Caco-2 (cell line): ENCODE results near the gene MORC2. TPM values are rescaled to one million over a fixed set of nuclear protein-coding genes. Genes with fewer than 3 reads are reported as not detected.
A peak's percentile ranks its signal among the peaks of the same experiment; 100 is the strongest.

Source experiments
- BruUV-seq: library from RNA; stranded (reverse); fragments of 400-500 nt; replicated peaks from 2 replicates; lab custom pipeline; 2021; lab: Mats Ljungman, UMichigan
- CTCF ChIA-PET: fragments of 300-600 bp; sonication (Branson Sonifier 250); formaldehyde crosslinking; loops from one replicate; lab custom pipeline; 2022; ENCODE audit warnings: antibody characterized with exemption; lab: Charles Lee
- POLR2A ChIA-PET: fragments of 300-600 bp; sonication (Branson Sonifier 250); formaldehyde crosslinking; loops from one replicate; lab custom pipeline; 2022; ENCODE audit warnings: antibody characterized with exemption; lab: Charles Lee
- DNase-seq, 2 experiments: peaks; one replicate each; pipeline versions ENCODE4 v3.0.0 to v3.0.0-alpha.2; 2020 to 2022
- H3K27me3 ChIP-seq: replicated peaks from 2 replicates; pipeline ENCODE4 v1.6.0; 2011; ENCODE audit warnings: low read length; ENCODE audit not compliant: control insufficient read depth, insufficient read depth
- H3K36me3 ChIP-seq: 2 replicates; pipeline ENCODE4 v1.5.1; 2011; ENCODE audit warnings: low read length; ENCODE audit not compliant: control insufficient read depth, insufficient read depth
- H3K4me1 ChIP-seq: fragments of 250-450 bp; sonication (Bioruptor Pico); 2 replicates; pipeline ENCODE4 v1.5.1; 2020; ENCODE audit warnings: mild to moderate bottlenecking
- H3K4me3 ChIP-seq: 2 replicates; pipeline ENCODE4 v1.5.1; 2011; ENCODE audit warnings: low read depth, mild to moderate bottlenecking, control low read depth, low read length
- H3K9me3 ChIP-seq: fragments of 250-450 bp; sonication (Bioruptor Pico); 2 replicates; pipeline ENCODE4 v1.5.1; 2020; ENCODE audit warnings: mild to moderate bottlenecking, moderate library complexity
- H3K27ac Mint-ChIP-seq: one replicate; pipeline ENCODE4 v1.8.0; 2022; ENCODE audit warnings: mixed read lengths; ENCODE audit not compliant: unreplicated experiment
- H3K27me3 Mint-ChIP-seq: one replicate; pipeline ENCODE4 v1.8.0; 2022; ENCODE audit warnings: mixed read lengths; ENCODE audit not compliant: insufficient read depth, unreplicated experiment
- H3K36me3 Mint-ChIP-seq: one replicate; pipeline ENCODE4 v1.8.0; 2022; ENCODE audit warnings: mild to moderate bottlenecking, mixed read lengths; ENCODE audit not compliant: insufficient read depth, unreplicated experiment
- H3K4me1 Mint-ChIP-seq: one replicate; pipeline ENCODE4 v1.8.0; 2022; ENCODE audit warnings: low read depth, mixed read lengths; ENCODE audit not compliant: unreplicated experiment
- H3K4me3 Mint-ChIP-seq: one replicate; pipeline ENCODE4 v1.8.0; 2022; ENCODE audit warnings: mild to moderate bottlenecking, moderate library complexity, mixed read lengths; ENCODE audit not compliant: unreplicated experiment
- H3K9me3 Mint-ChIP-seq: one replicate; pipeline ENCODE4 v1.8.0; 2022; ENCODE audit warnings: mixed read lengths; ENCODE audit not compliant: unreplicated experiment
- CTCF ChIP-seq, 2 experiments: fragments of 200-600 bp in 1 of 2; IDR thresholded peaks; 1 replicate in 1 of 2; 2 replicates in 1 of 2; pipeline versions ENCODE4 v1.5.1 to v1.8.0; 2011 to 2022; ENCODE audit warnings: antibody characterized with exemption in 1 of 2, control low read depth in 1 of 2, inconsistent platforms in 1 of 2, low read depth in 1 of 2, low read length in 1 of 2, mild to moderate bottlenecking in 1 of 2, moderate library complexity in 1 of 2; ENCODE audit not compliant: insufficient read depth in 1 of 2, severe bottlenecking in 1 of 2, unreplicated experiment in 1 of 2
- intact Hi-C: fragments of 100-400 bp; cut with micrococcal nuclease; formaldehyde crosslinking; loops from one replicate; pipeline ENCODE4 v1.10.0; 2022; ENCODE audit not compliant: unreplicated experiment
- total RNA-seq: library from RNA; stranded (reverse); gene quantifications from 2 replicates; pipeline ENCODE4 v1.2.3, GENCODE V29; 2022

MORC2 gene
- total RNA-seq, 1 experiment from 2014 or later = 49.9 TPM

- intact Hi-C loops = no loop called here
- DNase-seq = no peak
- Mint-ChIP-seq H3K4me1 (no peaks in the 10 kb centered on the region), H3K9me3 (no peaks in the 10 kb centered on the region), H3K27me3 (no peaks in the 10 kb centered on the region), H3K4me3 (peak overlapping the region; percentile 96), H3K27ac (no peak overlapping the region), H3K36me3 (peaks cover 77% of the 10 kb centered on the region)
- Histone ChIP-seq H3K4me1 (peaks cover 22% of the 10 kb centered on the region), H3K4me3 (peak overlapping the region; percentile 57), H3K27me3 (no peaks in the 10 kb centered on the region), H3K9me3 (no peaks in the 10 kb centered on the region), H3K36me3 (peaks cover 9% of the 10 kb centered on the region)
- ChIA-PET CTCF (interaction anchor here (1.8 to 1.9 kb wide), 2 partner anchors 94 to 109 kb away, joined by 6 to 9 read pairs; no protein-coding TSS in a partner anchor), POLR2A (interaction anchor here (1.4 to 4.3 kb wide), 4 partner anchors 48 to 113 kb away, joined by 5 to 60 read pairs (median 32); partner anchors contain the start of gene SMTN)
- TF ChIP-seq CTCF (IDR thresholded peaks at IDR 0.05; ENCODE audit: insufficient read depth in 1 of 2, low read depth in 1 of 2, low read length in 1 of 2, severe bottlenecking in 1 of 2, unreplicated experiment in 1 of 2) = no peak
- no TSS peak for BruUV-seq
Measured at GRCh38 chr22:30970356-30970746, 1.8 kb upstream of the MORC2 start.

DNA sequence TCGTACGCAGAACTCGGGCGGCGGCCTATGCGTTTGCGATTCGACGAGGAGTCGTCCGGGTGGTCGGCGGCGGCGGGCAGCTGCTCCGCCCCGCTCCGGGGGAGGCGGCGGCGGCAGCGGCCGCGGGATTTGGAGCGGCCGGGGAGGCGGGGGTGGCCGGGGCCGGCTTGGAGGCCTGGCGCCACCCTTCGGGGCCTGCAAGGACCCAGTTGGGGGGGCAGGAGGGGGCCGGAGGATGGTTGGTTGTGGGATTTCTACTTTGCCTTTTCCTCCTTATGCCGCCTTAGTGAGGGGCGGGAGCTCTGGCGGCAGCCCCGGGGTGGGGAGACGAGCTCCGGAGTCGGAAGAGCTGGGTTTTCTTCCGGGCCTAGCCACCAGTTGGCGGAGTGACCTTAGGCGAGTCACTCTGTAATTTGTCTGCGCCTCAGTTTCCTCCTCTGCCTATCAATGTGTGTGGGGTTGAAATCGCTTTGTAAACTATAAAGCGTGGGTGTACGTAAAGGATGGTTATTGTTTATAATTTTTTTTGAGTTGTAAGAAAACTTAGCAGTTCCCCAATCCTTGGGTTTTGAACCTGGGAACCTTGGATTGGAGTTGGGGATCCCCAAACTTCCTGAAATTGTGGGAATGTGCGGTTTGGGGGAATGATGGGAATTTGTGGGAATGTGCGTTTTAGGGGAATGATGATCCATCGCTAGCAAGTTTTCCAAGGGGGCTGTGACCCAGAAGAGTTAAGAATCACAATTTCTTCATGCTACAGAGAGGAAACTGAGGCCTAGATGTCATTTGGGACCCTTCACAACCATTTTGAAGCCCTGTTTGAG, 1.2 kb upstream of the MORC2 start:
- intact Hi-C loops = loop anchor here (1.0 to 10.0 kb wide), 3 partner anchors 88 to 265 kb away; no protein-coding TSS in a partner anchor
- TSS peak; percentile 31 for BruUV-seq
- Histone ChIP-seq H3K36me3 (peaks cover 7% of the 10 kb centered on the region), H3K27me3 (no peaks in the 10 kb centered on the region), H3K4me3 (peak overlapping the region; percentile 57), H3K4me1 (peaks cover 20% of the 10 kb centered on the region), H3K9me3 (no peaks in the 10 kb centered on the region)
- Mint-ChIP-seq H3K4me1 (no peaks in the 10 kb centered on the region), H3K27me3 (no peaks in the 10 kb centered on the region), H3K4me3 (peak overlapping the region; percentile 96), H3K27ac (peak overlapping the region; percentile 98), H3K9me3 (no peaks in the 10 kb centered on the region), H3K36me3 (peaks cover 71% of the 10 kb centered on the region)
- ChIA-PET CTCF (interaction anchor here (0.6 to 1.9 kb wide), 7 partner anchors 95 to 323 kb away, joined by 3 to 12 read pairs (median 4); partner anchors contain the start of genes PIK3IP1 and SMTN), POLR2A (interaction anchor here (0.6 to 4.3 kb wide), 22 partner anchors 9 to 546 kb away, joined by 3 to 60 read pairs (median 4); partner anchors contain the start of genes PES1, SELENOM and SMTN)
- peak; percentile 43 to 60 for DNase-seq
- TF ChIP-seq CTCF (IDR thresholded peaks at IDR 0.05; ENCODE audit: insufficient read depth in 1 of 2, low read depth in 1 of 2, low read length in 1 of 2, severe bottlenecking in 1 of 2, unreplicated experiment in 1 of 2) = no peak

DNA sequence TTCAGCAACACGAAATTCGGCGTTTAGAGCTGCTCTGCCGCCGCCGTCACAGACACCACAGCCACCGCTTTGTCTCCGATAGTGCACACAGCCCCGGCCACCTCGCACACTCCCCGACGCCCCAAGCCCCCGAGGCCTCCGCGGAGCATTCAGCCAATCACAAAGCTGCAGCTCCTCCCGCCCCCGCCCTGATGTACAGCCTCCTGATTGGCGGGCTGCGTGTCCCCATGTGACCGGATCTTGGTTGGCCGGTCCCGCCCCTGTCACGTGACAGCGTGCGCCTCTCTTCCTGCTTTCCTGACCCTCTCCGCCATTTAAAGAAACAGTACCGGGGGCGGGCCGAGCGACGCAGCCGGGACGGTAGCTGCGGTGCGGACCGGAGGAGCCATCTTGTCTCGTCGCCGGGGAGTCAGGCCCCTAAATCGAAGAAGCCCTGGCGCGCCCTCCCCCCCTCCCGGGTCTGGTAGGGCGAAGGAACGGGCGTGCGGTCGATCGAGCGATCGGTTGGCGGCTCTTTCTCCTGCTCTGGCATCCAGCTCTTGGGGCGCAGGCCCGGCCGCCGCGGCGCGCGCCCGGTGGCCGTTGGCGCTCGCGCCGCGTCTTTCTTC, 454 bp upstream of the MORC2 start, which contains the start of gene TUG1:
Gene TUG1, plus strand, starts transcription at position 342 of the 608 bp plus-strand sequence.
- Mint-ChIP-seq H3K9me3 (no peaks in the 10 kb centered on the region), H3K4me3 (peak within 1 kb of the TSS; percentile 96), H3K27ac (peak within 1 kb of the TSS; percentile 98), H3K36me3 (peaks cover 64% of the 10 kb centered on the region), H3K4me1 (no peaks in the 10 kb centered on the region), H3K27me3 (no peaks in the 10 kb centered on the region)
- no peaks in the 10 kb centered on the region for H3K9me3 ChIP-seq
- peaks cover 7% of the 10 kb centered on the region for H3K36me3 ChIP-seq
- H3K4me3 ChIP-seq = peak within 1 kb of the TSS; percentile 57
- peak; percentile 98 for DNase-seq
- BruUV-seq = no TSS peak
- no peaks in the 10 kb centered on the region for H3K27me3 ChIP-seq
- ChIA-PET POLR2A (interaction anchor here (0.6 to 4.3 kb wide), 22 partner anchors 10 to 377 kb away, joined by 3 to 60 read pairs (median 4); partner anchors contain the start of genes PES1, SELENOM and SMTN), CTCF (interaction anchor here (0.5 to 1.9 kb wide), 12 partner anchors 23 to 323 kb away, joined by 3 to 12 read pairs (median 3); partner anchors contain the start of genes PIK3IP1, SELENOM and SMTN)
- H3K4me1 ChIP-seq = peaks cover 20% of the 10 kb centered on the region
- TF ChIP-seq CTCF (IDR thresholded peaks at IDR 0.05; ENCODE audit: insufficient read depth in 1 of 2, low read depth in 1 of 2, low read length in 1 of 2, severe bottlenecking in 1 of 2, unreplicated experiment in 1 of 2) = no peak
- intact Hi-C loops = loop anchor here (1.0 to 10.0 kb wide), 3 partner anchors 88 to 266 kb away; no protein-coding TSS in a partner anchor
